Activated CD4-positive, alpha-beta T cell treated with anti-CD3 and anti-CD28 coated beads, Interleukin-2, Interleukin-6, amounts not matched to agents 100 ng/mL and 50 ng/mL, durations not matched to agents 16 hours and 8 hours (primary cell): ENCODE data around the gene KCND3.
A peak's percentile ranks its signal among the peaks of the same experiment; 100 is the strongest.

Experiments used
- DNase-seq: peaks from one replicate; pipeline ENCODE4 v3.0.0-alpha.2; 2020

KCND3 gene

GRCh38 chr1:111837393-111837792 is 152.1 kb downstream of the KCND3 start:
- DNase-seq = no peak

- no peak for DNase-seq
These were observed 153.4 kb downstream of the KCND3 start for GRCh38 chr1:111836111-111836510.

DNA sequence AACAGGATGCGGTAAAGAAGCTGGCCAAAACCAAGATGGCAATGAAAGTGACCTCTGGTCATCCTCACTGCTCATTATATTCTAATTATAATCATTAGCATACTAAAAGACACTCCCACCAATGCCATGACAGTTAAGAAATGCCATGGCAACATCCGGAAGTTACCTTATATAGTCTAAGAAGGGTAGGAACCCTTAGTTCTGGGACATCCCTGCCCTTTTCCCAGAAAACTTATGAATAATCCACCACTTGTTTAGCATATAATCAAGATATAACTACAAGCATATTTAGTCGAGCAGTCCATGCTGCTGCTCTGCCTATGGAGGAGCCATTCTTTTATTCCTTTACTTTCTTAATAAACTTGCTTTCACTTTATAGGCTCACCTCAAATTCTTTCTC is 154.0 kb downstream of the KCND3 start:
- DNase-seq = no peak

GRCh38 chr1:111834956-111835355 is 154.5 kb downstream of the KCND3 start:
- DNase-seq = no peak

DNA sequence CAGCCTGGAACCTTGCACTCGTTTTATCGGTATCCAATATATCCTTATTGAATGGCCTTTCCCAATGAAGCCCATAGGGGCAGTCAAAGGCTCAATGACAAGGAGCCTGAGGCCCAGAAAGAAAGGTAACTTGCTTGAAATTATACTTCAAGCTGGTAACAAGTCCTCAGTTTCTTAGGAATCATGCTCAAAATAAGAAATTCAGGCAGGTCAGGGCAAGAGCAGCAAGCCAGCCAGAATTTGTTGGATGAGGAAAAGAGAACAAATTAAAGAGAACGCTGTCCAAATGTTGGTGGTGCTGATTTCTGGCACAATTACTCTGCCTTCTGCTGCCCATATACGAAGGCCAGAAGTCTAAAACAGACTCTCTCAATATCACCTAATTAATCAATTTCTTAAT is 156.1 kb downstream of the KCND3 start:
- no peak for DNase-seq

GRCh38 chr1:111832521-111833155 is 156.8 kb downstream of the KCND3 start:
- DNase-seq = no peak

DNA sequence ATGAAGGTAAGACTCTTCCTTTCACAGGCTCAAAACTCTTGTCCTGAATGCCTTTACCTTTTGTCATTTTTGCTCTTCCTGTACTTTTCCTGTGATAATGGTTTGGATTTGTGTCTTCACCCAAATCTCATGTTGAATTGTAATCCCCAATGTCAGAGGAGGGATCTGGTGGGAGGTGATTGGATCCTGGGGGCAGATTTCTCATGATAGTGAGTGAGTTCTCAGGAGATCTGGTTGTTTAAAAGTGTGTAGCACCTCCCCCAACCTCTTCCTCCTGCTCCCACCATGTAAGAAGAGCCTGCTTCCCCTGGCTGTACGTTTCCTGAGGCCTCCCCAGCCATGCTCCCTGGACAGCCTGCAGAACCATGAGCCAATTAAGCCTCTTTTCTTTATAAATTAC is 158.3 kb downstream of the KCND3 start:
- no peak for DNase-seq

- DNase-seq = no peak
These were observed 161.5 kb downstream of the KCND3 start for GRCh38 chr1:111827946-111828345.

GRCh38 chr1:111826278-111826677 is 163.2 kb downstream of the KCND3 start:
- DNase-seq = no peak

- DNase-seq = no peak
These were observed 164.3 kb downstream of the KCND3 start for GRCh38 chr1:111825217-111825616.

DNA sequence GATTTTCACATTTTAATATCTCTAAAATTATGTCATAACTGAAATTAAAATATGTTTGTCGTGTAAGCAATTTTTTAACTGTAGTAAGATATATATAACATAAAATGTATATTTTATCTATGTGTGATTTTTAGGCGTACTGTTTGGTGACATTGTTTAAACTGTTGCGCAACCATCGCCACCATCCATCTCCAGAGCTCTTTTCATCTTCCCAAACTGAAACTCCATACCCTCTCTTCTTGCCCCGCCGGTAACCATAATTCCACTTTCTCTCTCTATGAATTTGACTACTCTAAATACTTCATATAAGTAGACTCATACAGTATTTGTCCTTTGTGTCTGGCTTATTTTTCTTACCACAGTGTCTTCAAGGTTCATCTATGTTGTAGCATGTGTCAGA is 167.3 kb downstream of the KCND3 start:
- DNase-seq = no peak

DNA sequence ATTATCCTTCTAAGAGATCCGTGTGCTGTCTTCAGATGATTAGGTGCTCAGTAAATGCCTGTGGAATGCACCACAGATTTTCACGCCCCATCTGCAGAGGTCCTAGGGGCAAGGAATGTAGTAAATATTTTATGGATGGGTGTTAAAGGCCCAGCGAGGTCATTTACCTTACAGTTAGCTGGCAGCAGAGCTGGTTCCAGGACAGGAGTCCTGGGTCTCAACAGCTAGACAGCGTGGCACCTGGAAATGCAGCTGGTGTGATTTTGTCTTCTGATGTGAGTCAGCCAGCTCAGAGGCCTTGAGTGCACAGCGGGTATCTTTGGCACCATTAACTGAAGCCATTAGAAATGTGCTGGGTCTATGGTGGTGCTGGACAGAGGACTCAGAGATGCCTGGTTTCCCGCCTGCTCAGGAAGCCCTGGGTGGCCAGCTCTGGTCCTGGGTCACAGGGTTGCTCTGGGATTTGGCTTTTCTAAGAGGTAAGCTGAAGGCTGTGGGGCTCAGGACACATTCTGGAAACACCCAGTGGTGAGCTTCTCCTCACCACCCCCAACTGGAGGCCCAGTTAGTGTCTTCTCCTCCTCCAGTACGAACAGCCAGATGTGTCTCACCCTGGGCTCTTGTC is 168.2 kb downstream of the KCND3 start:
- DNase-seq = no peak

DNA sequence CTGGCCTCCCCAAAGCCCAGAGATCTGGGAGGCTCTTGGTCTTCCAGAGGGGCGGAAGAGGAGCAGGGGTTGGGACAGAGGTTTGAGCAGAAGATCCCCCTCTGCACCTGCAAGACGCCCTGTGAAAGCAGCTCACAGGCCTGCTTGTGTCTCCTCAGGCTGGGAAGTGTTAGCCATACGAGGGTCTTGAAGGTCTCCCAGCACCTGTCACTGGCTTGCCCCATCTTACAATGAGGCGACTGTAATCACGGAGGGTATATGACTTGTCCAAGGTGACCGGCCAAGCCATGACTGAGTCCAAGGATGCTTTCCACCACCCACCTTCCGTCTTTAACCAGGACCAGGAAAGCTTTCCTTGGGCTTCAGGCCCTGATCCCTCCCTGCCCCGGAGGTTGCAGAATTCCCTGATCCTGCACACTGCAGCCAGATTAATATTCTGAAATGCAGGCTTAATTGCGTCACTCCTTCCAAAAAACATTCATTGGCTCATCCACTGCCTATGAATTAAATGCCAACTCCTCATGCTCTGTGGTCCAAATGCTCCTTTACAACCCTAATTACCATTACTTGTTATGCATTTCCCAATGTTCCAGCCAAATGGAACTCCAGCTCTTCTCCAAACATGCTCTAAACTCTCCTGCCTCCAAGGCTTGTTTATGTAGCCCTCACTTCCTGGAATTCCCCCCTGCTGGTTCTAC is 169.8 kb downstream of the KCND3 start:
- DNase-seq = no peak

GRCh38 chr1:111818546-111818945 is 170.9 kb downstream of the KCND3 start:
- DNase-seq = no peak

- DNase-seq = no peak
These were observed 171.4 kb downstream of the KCND3 start for GRCh38 chr1:111818081-111818480.

DNA sequence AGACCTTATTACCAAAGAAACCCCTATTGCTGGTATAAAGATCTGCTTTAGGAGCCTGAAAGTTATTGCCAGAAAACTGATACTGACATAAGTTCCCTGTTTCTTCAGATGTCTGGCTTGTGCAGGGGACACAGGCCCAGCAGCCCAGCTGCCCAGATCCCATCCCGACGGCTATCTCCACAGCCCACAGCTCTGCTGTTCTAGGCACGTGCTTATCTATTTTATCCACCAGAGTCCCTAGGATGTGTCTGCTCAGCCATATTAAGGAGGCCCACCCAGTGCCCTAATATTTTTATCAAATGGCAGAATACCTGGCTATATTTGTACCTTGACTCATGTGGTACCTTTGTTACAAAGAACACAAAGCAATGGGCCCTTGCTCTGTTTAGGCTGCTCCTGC is 174.8 kb downstream of the KCND3 start:
- no peak for DNase-seq

- DNase-seq = no peak
These were observed 175.2 kb downstream of the KCND3 start for GRCh38 chr1:111814305-111814628.

DNA sequence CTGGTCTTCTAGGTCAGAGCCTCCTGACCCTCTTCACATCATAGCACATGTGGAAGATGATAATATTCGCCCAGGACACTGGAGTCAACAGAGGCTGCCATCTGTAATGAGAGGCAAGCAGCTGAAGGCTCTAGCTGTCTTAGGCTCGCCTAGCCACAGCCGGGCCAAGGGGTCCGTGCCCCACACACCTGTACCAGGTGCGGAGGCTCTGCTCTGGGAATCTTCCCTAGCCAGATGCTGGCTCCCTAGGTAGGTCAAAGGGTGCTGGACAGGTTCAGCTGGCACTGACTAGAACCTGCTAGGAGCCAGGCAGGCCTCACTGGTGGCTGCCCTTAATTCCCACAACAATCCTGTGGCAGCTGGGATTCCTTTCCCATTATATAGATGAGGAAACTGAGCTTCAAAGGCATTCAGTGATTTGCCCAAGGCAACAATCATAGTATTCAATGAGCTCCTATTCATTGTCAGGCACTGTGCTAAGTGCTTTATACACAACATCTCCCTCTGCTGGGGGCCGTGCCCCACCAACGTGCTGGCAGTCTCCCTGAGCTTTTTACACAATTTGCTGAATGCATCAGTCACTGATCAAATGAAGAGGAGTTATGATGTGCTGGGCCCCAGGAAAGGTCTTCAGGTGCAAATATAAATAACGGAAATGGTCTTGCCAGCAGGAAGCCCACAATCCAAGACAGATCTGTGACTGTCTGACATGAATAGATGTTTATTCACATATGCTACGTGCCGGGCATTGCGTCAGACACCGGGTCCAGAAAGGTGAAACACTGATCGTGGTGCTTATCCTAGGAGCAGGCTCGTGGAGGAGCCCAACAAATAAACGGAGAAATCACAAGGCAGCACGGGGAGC is 175.8 kb downstream of the KCND3 start:
- DNase-seq = peak; percentile 5

- no peak for DNase-seq
These were observed 177.2 kb downstream of the KCND3 start for GRCh38 chr1:111812306-111812705.

DNA sequence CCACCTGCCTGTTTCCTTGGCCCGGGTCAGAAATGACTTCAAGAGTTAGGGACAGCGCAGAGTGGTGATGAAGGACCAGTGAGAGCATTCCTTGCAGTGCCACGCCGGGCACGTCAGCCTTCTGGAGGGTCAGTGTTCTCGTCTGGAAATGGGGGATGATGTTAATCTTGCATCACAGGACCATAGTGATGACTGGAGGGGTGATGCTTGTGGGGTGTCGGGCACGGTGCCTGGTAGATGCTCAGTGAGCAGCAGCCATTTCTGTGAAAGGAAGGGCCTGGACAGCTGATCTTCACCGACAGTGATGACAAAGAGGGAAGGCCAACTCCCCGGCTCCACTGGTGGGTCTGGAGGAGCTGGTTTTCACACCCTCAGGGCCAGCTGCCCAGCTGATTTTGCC is 177.6 kb downstream of the KCND3 start:
- no peak for DNase-seq

DNA sequence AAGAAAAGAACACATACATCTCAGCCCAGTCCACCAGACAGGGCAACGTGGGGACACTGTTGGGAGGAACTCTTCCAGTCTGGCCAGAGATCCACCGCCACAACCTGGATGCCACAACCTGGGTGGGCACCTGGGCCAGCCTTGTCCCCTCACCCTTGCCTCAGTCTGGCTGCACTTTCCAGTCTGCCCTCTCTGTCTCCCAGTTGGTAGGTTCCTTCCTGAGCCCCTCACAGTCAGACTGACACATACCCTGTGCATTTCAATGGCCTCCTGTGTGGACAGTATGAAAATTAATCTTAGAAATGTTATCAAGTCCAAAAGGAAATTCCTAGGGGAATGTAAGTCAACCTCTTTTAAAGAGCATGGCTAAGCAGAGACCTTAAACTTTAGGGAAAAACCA is 184.2 kb downstream of the KCND3 start:
- no peak for DNase-seq

DNA sequence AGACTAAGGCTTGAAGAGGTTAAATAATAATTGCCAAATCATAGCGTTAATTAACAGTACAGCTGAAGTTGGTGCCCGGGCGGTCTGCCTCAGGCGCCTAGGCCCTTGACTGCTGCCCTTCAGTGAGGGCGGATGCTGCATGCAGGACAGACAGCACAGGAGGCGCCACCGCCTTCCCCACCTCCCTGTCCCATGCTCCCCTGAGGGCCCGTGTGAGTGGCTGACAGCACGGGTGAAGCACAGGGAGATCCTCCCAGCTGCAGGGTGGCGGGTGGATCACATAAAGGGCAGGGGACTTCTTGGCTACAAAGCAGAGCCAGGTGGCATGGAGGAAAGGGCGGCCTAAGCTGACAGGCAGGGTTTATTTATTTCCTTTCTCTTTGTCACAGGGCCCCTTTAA is 184.7 kb downstream of the KCND3 start:
- DNase-seq = no peak

DNA sequence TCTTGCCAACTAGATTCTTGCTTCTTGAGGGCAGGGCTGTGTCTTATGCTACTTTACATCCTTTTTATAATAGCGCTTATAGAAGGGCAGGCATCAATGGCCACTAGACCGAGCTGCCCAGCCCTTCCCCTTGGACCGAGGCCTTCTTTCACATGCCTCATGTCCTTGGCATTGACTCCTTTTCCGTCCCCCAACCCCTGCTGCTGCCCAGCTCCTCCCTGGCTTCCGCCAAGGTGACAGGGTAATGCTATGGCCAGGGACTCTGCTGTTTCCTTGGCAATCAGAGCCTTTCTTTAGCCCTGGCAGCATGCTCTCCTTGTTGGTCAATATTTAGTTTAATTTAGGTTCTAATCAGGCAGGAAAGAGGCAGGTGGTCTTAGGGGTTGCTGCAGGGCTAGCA is 185.5 kb downstream of the KCND3 start:
- no peak for DNase-seq

GRCh38 chr1:111802984-111803383 is 186.5 kb downstream of the KCND3 start:
- DNase-seq = no peak
